ENCODE results near the gene TNS4.

The TNS4 gene

DNA sequence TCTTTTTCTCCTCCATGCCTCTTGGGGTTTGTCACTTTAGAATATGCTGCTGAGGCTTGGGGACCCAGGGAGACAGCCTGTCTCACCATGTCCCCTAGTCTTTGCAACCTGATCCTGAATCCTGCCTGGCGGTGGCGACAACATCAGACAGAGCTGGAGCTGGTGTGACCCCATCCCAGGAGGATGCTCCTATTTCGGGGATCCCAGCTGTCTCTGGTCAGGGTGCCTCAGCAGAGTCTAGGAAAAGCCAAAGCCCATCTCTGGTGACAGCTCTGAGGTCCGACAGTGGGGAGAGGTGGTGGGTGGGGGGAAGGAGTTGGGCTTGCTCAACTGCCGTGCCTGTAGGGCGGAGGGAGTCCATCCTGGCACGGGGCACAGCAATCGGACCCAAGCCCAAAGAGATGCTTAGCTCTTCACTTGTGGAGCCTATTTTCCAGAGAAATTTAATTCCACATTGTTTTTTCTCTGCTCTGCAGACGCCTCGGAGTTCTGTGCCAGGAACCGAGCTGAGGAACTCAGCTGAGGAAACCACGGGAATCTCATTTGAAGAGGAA, 10.3 kb upstream of the TNS4 start:
- no peak overlapping the region for H3K27ac ChIP-seq
- H3K4me2 ChIP-seq, result no peak overlapping the region
- H3K79me2 ChIP-seq (ENCODE audit: insufficient read depth, low read depth), result no peaks in the 10 kb centered on the region
- no peak overlapping the region for H2AFZ ChIP-seq (ENCODE audit: low read depth)
- TF ChIP-seq, protein P1, sequence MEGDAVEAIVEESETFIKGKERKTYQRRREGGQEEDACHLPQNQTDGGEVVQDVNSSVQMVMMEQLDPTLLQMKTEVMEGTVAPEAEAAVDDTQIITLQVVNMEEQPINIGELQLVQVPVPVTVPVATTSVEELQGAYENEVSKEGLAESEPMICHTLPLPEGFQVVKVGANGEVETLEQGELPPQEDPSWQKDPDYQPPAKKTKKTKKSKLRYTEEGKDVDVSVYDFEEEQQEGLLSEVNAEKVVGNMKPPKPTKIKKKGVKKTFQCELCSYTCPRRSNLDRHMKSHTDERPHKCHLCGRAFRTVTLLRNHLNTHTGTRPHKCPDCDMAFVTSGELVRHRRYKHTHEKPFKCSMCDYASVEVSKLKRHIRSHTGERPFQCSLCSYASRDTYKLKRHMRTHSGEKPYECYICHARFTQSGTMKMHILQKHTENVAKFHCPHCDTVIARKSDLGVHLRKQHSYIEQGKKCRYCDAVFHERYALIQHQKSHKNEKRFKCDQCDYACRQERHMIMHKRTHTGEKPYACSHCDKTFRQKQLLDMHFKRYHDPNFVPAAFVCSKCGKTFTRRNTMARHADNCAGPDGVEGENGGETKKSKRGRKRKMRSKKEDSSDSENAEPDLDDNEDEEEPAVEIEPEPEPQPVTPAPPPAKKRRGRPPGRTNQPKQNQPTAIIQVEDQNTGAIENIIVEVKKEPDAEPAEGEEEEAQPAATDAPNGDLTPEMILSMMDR (conservative IDR thresholded peaks at IDR 0.05; ENCODE audit: low read depth, low read length), result no peak
- H3K9ac ChIP-seq, result no peak overlapping the region
- no peak overlapping the region for H3K4me3 ChIP-seq (IDR thresholded peaks at IDR 0.05; ENCODE audit: insufficient read depth, low read depth, low read length)
- H3K4me1 ChIP-seq (ENCODE audit: low read depth, poor library complexity, severe bottlenecking), result peaks cover 25% of the 10 kb centered on the region
- H3K36me3 ChIP-seq (ENCODE audit: insufficient read depth), result no peaks in the 10 kb centered on the region
- no peaks in the 10 kb centered on the region for H3K27me3 ChIP-seq (ENCODE audit: insufficient read depth, low read depth)
- H4K20me1 ChIP-seq (ENCODE audit: insufficient read depth), result no peaks in the 10 kb centered on the region

DNA sequence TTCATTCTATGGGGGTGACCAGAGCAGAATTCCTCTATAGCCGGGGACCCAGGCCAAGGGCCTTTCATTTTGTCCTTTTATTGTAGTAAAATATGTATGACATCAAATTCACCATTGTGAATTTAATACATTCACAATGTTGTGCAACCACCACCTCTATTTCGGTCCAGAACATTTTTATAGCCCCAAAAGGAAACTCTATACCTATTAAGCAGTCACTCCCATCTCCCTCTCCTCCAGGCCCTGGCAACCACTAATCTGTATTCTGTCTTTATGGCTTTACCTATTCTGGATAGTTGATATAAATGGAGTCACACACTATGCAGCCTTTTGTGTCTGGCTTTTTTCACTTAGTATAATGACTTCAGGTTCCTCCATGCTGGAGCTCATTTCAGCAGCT, 9.7 kb upstream of the TNS4 start:
- no peak overlapping the region for H3K4me3 ChIP-seq (IDR thresholded peaks at IDR 0.05; ENCODE audit: insufficient read depth, low read depth, low read length)
- no peak overlapping the region for H3K4me2 ChIP-seq
- H3K9ac ChIP-seq, result no peak overlapping the region
- no peak overlapping the region for H3K27ac ChIP-seq
- no peaks in the 10 kb centered on the region for H3K36me3 ChIP-seq (ENCODE audit: insufficient read depth)
- H3K79me2 ChIP-seq (ENCODE audit: insufficient read depth, low read depth), result no peaks in the 10 kb centered on the region
- H4K20me1 ChIP-seq (ENCODE audit: insufficient read depth), result no peaks in the 10 kb centered on the region
- H3K4me1 ChIP-seq (ENCODE audit: low read depth, poor library complexity, severe bottlenecking), result peaks cover 19% of the 10 kb centered on the region
- no peak overlapping the region for H2AFZ ChIP-seq (ENCODE audit: low read depth)
- TF ChIP-seq, protein P1 (conservative IDR thresholded peaks at IDR 0.05; ENCODE audit: low read depth, low read length), result no peak
- no peaks in the 10 kb centered on the region for H3K27me3 ChIP-seq (ENCODE audit: insufficient read depth, low read depth)

DNA sequence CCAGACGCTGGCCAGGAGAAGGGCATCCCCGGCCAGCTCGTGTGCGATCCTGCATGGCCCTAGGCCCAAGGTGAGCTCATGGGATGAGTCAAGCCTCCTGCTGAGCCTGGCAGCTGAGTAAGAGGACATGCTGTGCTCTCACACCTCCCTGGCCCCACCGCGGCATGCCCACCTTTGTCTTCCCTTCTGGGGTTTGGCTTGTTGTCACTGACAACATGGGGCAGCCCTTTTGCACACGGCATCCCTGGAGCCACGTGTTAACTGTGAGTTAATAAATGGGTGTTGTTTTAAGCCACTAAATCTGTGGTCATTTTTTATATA, 8.9 kb upstream of the TNS4 start:
- TF ChIP-seq, protein P1 (conservative IDR thresholded peaks at IDR 0.05; ENCODE audit: low read depth, low read length), result no peak
- Histone ChIP-seq H3K9ac (no peak overlapping the region), H3K79me2 (ENCODE audit: insufficient read depth, low read depth) (no peaks in the 10 kb centered on the region), H3K27me3 (ENCODE audit: insufficient read depth, low read depth) (no peaks in the 10 kb centered on the region), H3K4me1 (ENCODE audit: low read depth, poor library complexity, severe bottlenecking) (peaks cover 10% of the 10 kb centered on the region), H3K4me2 (no peak overlapping the region), H4K20me1 (ENCODE audit: insufficient read depth) (no peaks in the 10 kb centered on the region), H2AFZ (ENCODE audit: low read depth) (no peak overlapping the region), H3K4me3 (IDR thresholded peaks at IDR 0.05; ENCODE audit: insufficient read depth, low read depth, low read length) (no peak overlapping the region), H3K27ac (no peak overlapping the region), H3K36me3 (ENCODE audit: insufficient read depth) (no peaks in the 10 kb centered on the region)

DNA sequence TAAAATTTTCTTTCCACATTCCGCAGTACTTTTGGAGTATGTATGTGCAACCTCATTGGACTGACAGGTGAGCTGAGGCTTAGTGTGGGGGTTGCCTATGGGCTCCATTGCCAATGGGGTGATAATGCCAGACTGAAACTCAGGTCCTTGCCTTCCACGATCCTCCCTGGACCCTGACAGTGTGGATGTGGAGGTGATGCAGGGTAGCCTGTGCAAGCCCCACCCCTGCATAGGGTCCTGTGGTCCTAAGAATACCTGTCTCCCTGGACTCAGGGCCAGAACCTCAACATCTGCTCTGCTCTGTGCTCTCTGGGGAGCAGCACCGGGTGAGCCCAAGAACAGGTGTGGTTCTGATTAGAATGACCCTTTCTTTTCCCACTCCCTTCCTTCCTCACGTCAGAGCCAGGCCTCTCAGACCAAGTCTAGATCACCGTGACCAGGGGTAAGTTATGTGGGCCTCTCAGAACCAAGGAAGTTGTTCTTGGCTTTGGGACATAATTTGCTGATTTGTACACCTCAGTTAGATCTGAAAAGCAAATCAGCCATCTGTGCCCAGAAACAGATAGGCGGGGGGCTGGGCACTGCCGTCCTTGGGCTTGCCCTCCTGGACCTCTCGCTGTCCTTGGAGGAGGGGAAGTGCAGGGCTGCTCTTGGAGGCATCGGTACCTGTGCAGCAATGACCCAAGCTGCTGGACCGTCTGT, 8.4 kb upstream of the TNS4 start:
- Histone ChIP-seq H3K27me3 (ENCODE audit: insufficient read depth, low read depth) (no peaks in the 10 kb centered on the region), H3K27ac (no peak overlapping the region), H3K4me2 (no peak overlapping the region), H3K9ac (no peak overlapping the region), H2AFZ (ENCODE audit: low read depth) (no peak overlapping the region), H4K20me1 (ENCODE audit: insufficient read depth) (no peaks in the 10 kb centered on the region), H3K4me1 (ENCODE audit: low read depth, poor library complexity, severe bottlenecking) (peaks cover 6% of the 10 kb centered on the region), H3K36me3 (ENCODE audit: insufficient read depth) (no peaks in the 10 kb centered on the region), H3K4me3 (IDR thresholded peaks at IDR 0.05; ENCODE audit: insufficient read depth, low read depth, low read length) (no peak overlapping the region), H3K79me2 (ENCODE audit: insufficient read depth, low read depth) (no peaks in the 10 kb centered on the region)
- TF ChIP-seq, protein P1 (conservative IDR thresholded peaks at IDR 0.05; ENCODE audit: low read depth, low read length), result no peak
